Testis (tissue), 2 donors: Measurements from ENCODE around the gene PEF1.

Source experiments
- CTCF ChIP-seq, 3 experiments: fragments of 450-650 bp in 2 of 3; fragments of 200-600 bp in 1 of 3; sonication (generic) in 1 of 3; IDR thresholded peaks; one replicate each; pipeline ENCODE4 v1.5.1; 2016 to 2019; ENCODE audit warnings: antibody characterized with exemption in 3 of 3, mild to moderate bottlenecking in 2 of 3, moderate library complexity in 1 of 3
- POLR2A ChIP-seq: fragments of 450-650 bp; IDR thresholded peaks from one replicate; pipeline ENCODE4 v1.6.1; 2017; ENCODE audit warnings: antibody characterized with exemption, mild to moderate bottlenecking, moderate library complexity

GRCh38 chr1:31623365-31623764 lies 21.3 kb downstream of the PEF1 start:
- TF ChIP-seq CTCF (IDR thresholded peaks at IDR 0.05), result no peak
- TF ChIP-seq POLR2A, result no peak
